Fibroblast of upper back skin (primary cell): ENCODE results near the gene RNF111.
"Not testable (repeated sequence)": the region's sequence is repeated elsewhere in the genome, so short reads cannot be mapped to it uniquely, and the experiment has no call there.

ENCODE experiments used
- DNase-seq: peaks from one replicate; pipeline ENCODE4 v3.0.0-alpha.2; 2013

Gene RNF111

GRCh38 chr15:59063042-59063441 lies 75.6 kb downstream of the RNF111 start:
- DNase-seq, result no peak

GRCh38 chr15:59069430-59069829 lies 82.0 kb downstream of the RNF111 start:
- DNase-seq, result no peak

GRCh38 chr15:59074607-59075006 lies 87.1 kb downstream of the RNF111 start:
- DNase-seq, result no peak

- no peak for DNase-seq
Measured at GRCh38 chr15:59087731-59088130, 100.3 kb downstream of the RNF111 start.

GRCh38 chr15:59094077-59094476 lies 106.6 kb downstream of the RNF111 start:
- DNase-seq, result no peak

GRCh38 chr15:59096429-59096828 lies 109.0 kb downstream of the RNF111 start:
- no peak for DNase-seq

GRCh38 chr15:59099162-59099685 lies 111.8 kb downstream of the RNF111 start:
- DNase-seq, result no peak

GRCh38 chr15:59104602-59104911 lies 117.1 kb downstream of the RNF111 start:
- no peak for DNase-seq

GRCh38 chr15:59104912-59105732 lies 117.7 kb downstream of the RNF111 start, which contains the start of gene CCNB2:
CCNB2 (plus strand) TSS chr15:59105146; CDS start chr15:59105269, 123 bp downstream.
- peak; percentile 91 for DNase-seq

- DNase-seq, result no peak
Measured at GRCh38 chr15:59105854-59106253, 118.4 kb downstream of the RNF111 start.

- no peak for DNase-seq
Measured at GRCh38 chr15:59111251-59111650, 123.8 kb downstream of the RNF111 start.

- no peak for DNase-seq
Measured at GRCh38 chr15:59115047-59115446, 127.6 kb downstream of the RNF111 start.

GRCh38 chr15:59116141-59116540 lies 128.7 kb downstream of the RNF111 start:
- DNase-seq, result peak; percentile 29

- no peak for DNase-seq
Measured at GRCh38 chr15:59116771-59117170, 129.3 kb downstream of the RNF111 start.

GRCh38 chr15:59119625-59120024 lies 132.2 kb downstream of the RNF111 start:
- DNase-seq, result no peak

- no peak for DNase-seq
Measured at GRCh38 chr15:59120937-59121336, 133.5 kb downstream of the RNF111 start.

- DNase-seq, result no peak
Measured at GRCh38 chr15:59124261-59124660, 136.8 kb downstream of the RNF111 start.

- not testable (repeated sequence) for DNase-seq
Measured at GRCh38 chr15:59125683-59126082, 138.2 kb downstream of the RNF111 start.

- DNase-seq, result not testable (repeated sequence)
Measured at GRCh38 chr15:59127255-59127654, 139.8 kb downstream of the RNF111 start.

- DNase-seq, result no peak
Measured at GRCh38 chr15:59131456-59131855, 144.0 kb downstream of the RNF111 start.

GRCh38 chr15:59131969-59132562 lies 144.6 kb downstream of the RNF111 start:
- DNase-seq, result no peak

GRCh38 chr15:59133929-59134427 lies 146.5 kb downstream of the RNF111 start:
- no peak for DNase-seq

- DNase-seq, result no peak
Measured at GRCh38 chr15:59137566-59137965, 150.1 kb downstream of the RNF111 start.

GRCh38 chr15:59138243-59138642 lies 150.8 kb downstream of the RNF111 start:
- DNase-seq, result peak; percentile 25
